ENCODE data around the gene GDF7. TPM values are rescaled to one million over a fixed set of nuclear protein-coding genes. Genes with fewer than 3 reads are reported as not detected.

GDF7 gene
- total and polyA plus RNA-seq, 10 of the 15 experiments (the other 5 are each of a cell fraction or from before 2014, with no cell fraction given), result 0.02 to 0.11 (median 0.04) TPM; not detected in 1

- TF ChIP-seq ZBTB40 (IDR thresholded peaks at IDR 0.05; ENCODE audit: borderline replicate concordance), result no peak
- TF ChIP-seq POLR2AphosphoS5 (IDR thresholded peaks at IDR 0.05; ENCODE audit: low read length), result no peak
- no peak for TF ChIP-seq CBFB (IDR thresholded peaks at IDR 0.05; ENCODE audit: low read depth)
- TF ChIP-seq SP1 (IDR thresholded peaks at IDR 0.05; ENCODE audit: low read depth, low read length), result no peak
- TF ChIP-seq EZH2 (IDR thresholded peaks at IDR 0.05; ENCODE audit: borderline replicate concordance, control insufficient read depth, low read depth, low read length), result no peak
Measured at GRCh38 chr2:20660506-20661420, 6.2 kb upstream of the GDF7 start (continued).
